ENCODE data around the gene GMEB2.

DNA sequence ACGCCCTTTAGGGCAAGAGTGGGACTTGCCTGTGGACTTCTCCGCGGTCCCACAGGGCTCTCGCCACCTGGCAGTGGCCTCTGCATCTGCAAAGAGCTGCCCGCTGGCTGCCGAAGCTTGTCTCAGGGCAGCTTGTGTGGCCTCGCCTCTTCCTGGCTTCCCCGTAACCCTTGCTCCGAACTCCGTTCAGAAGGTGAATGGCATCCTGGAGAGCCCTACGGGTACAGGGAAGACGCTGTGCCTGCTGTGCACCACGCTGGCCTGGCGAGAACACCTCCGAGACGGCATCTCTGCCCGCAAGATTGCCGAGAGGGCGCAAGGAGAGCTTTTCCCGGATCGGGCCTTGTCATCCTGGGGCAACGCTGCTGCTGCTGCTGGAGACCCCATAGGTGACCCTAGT is 34.2 kb upstream of the GMEB2 start:
- TF ChIP-seq POLR2AphosphoS5 (IDR thresholded peaks at IDR 0.05), result no peak
- TF ChIP-seq, protein P1, sequence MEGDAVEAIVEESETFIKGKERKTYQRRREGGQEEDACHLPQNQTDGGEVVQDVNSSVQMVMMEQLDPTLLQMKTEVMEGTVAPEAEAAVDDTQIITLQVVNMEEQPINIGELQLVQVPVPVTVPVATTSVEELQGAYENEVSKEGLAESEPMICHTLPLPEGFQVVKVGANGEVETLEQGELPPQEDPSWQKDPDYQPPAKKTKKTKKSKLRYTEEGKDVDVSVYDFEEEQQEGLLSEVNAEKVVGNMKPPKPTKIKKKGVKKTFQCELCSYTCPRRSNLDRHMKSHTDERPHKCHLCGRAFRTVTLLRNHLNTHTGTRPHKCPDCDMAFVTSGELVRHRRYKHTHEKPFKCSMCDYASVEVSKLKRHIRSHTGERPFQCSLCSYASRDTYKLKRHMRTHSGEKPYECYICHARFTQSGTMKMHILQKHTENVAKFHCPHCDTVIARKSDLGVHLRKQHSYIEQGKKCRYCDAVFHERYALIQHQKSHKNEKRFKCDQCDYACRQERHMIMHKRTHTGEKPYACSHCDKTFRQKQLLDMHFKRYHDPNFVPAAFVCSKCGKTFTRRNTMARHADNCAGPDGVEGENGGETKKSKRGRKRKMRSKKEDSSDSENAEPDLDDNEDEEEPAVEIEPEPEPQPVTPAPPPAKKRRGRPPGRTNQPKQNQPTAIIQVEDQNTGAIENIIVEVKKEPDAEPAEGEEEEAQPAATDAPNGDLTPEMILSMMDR (IDR thresholded peaks at IDR 0.05), result no peak
